ENCODE results near the gene KASH5. TPM values are rescaled to one million over a fixed set of nuclear protein-coding genes. Genes with fewer than 3 reads are reported as not detected.
A peak's percentile ranks its signal among the peaks of the same experiment; 100 is the strongest.

KASH5 gene
- total and polyA plus RNA-seq, 2 donors (not counting 1 experiment from before 2014, with no cell fraction given) = 0.67 to 0.74 TPM

- POLR2A ChIA-PET = interaction anchor here (0.6 to 0.9 kb wide), 2 partner anchors 24 to 66 kb away, joined by 3 to 6 read pairs; no protein-coding TSS in a partner anchor
- H3K27ac Mint-ChIP-seq = peak overlapping the region; percentile 6
Observed at GRCh38 chr19:49433240-49433901, 45.3 kb downstream of the KASH5 start.

More at GRCh38 chr19:49433240-49433901, 45.3 kb downstream of the KASH5 start:
- Histone ChIP-seq H3K9ac (ENCODE audit: low read length) (peak overlapping the region; percentile 17), H3K79me2 (ENCODE audit: control insufficient read depth, insufficient read depth, low read length) (no peaks in the 10 kb centered on the region), H3K9me3 (ENCODE audit: control extremely low read depth in 1 of 3, control insufficient read depth in 2 of 3, insufficient read depth in 1 of 3, low read length in 2 of 3) (peaks cover 0 to 63% (median 4%) of the 10 kb centered on the region in 3 donors), H3K4me2 (replicated peaks; ENCODE audit: low read depth, low read length, poor library complexity, severe bottlenecking) (peak overlapping the region; percentile 61), H3K27me3 (replicated peaks in 1 of 4; ENCODE audit: control extremely low read depth in 1 of 4, control insufficient read depth in 3 of 4, insufficient read depth in 4 of 4, low read length in 3 of 4) (peaks cover 0 to 98% (median 64%) of the 10 kb centered on the region in 4 experiments), H3K4me3 (ENCODE audit: control extremely low read depth in 1 of 5, extremely low read depth in 1 of 5, insufficient read depth in 1 of 5, low read depth in 2 of 5, low read length in 4 of 5) (no peak overlapping the region), H4K20me1 (ENCODE audit: control insufficient read depth, insufficient read depth, low read length, poor library complexity, severe bottlenecking) (no peaks in the 10 kb centered on the region), H3K4me1 (ENCODE audit: control insufficient read depth in 2 of 2, insufficient read depth in 2 of 2, low read length in 2 of 2) (peaks cover 41 to 44% of the 10 kb centered on the region in 2 donors), H2AFZ (ENCODE audit: insufficient read depth, low read depth, low read length, poor library complexity, severe bottlenecking) (peak overlapping the region; percentile 32), H3K36me3 (replicated peaks in 1 of 2; ENCODE audit: control extremely low read depth in 1 of 2, control insufficient read depth in 1 of 2, extremely low read depth in 1 of 2, insufficient read depth in 2 of 2, low read length in 1 of 2) (no peaks in the 10 kb centered on the region), H3K27ac (ENCODE audit: low read length in 2 of 2) (no peak overlapping the region)
- peaks cover 74% of the 10 kb centered on the region for H3K27me3 Mint-ChIP-seq
- no peak for TF ChIP-seq CTCF (IDR thresholded peaks at IDR 0.05)
- TF ChIP-seq EZH2 (IDR thresholded peaks at IDR 0.05; ENCODE audit: borderline replicate concordance, insufficient read depth, low read depth, low read length, poor library complexity, severe bottlenecking) = no peak
- peaks cover 45% of the 10 kb centered on the region for H3K4me1 Mint-ChIP-seq
- 23% methylated on average over 27 of the region's 31 CpGs for WGBS (ENCODE audit: insufficient coverage)
- H3K4me3 Mint-ChIP-seq = peak overlapping the region; percentile 39
- CTCF ChIA-PET = interaction anchor here (1.0 to 1.4 kb wide), 2 partner anchors 37 to 42 kb away, joined by 3 to 4 read pairs; no protein-coding TSS in a partner anchor
- DNase-seq = peak; percentile 38
- no peaks in the 10 kb centered on the region for H3K9me3 Mint-ChIP-seq (ENCODE audit: insufficient read depth)
- intact Hi-C loops (cut with micrococcal nuclease) = no loop called here
- ATAC-seq (ENCODE audit: low read depth) = no peak

Measured in B cell (primary cell).